ENCODE results near the gene PPP2R1B. TPM values are rescaled to one million over a fixed set of nuclear protein-coding genes. Genes with fewer than 3 reads are reported as not detected.

PPP2R1B gene
- total RNA-seq, 1 donor from 2014 or later, result 6.5 TPM

GRCh38 chr11:111762526-111762925 is 3.7 kb downstream of the PPP2R1B start:
- peaks cover 73% of the 10 kb centered on the region for H3K36me3 ChIP-seq
- no peak overlapping the region for H3K4me3 ChIP-seq
- no peak for DNase-seq
- intact Hi-C loops (cut with micrococcal nuclease), result no loop called here
- H3K9me3 ChIP-seq (replicated peaks), result no peaks in the 10 kb centered on the region
- no peaks in the 10 kb centered on the region for H3K27me3 ChIP-seq (ENCODE audit: low read depth)
- no peak overlapping the region for H3K27ac ChIP-seq (replicated peaks)
- peaks cover 77% of the 10 kb centered on the region for H3K4me1 ChIP-seq
- no peak for TF ChIP-seq CTCF (IDR thresholded peaks at IDR 0.05; ENCODE audit: borderline replicate concordance)

GRCh38 chr11:111761036-111761435 is 5.2 kb downstream of the PPP2R1B start:
- intact Hi-C loops (cut with micrococcal nuclease), result no loop called here
- peaks cover 69% of the 10 kb centered on the region for H3K4me1 ChIP-seq
- no peak for TF ChIP-seq CTCF (IDR thresholded peaks at IDR 0.05; ENCODE audit: borderline replicate concordance)

GRCh38 chr11:111759778-111760407 is 6.3 kb downstream of the PPP2R1B start:
- Histone ChIP-seq H3K36me3 (peaks cover 99% of the 10 kb centered on the region), H3K27ac (replicated peaks) (peak overlapping the region; percentile 69), H3K4me1 (peaks cover 57% of the 10 kb centered on the region), H3K9me3 (replicated peaks) (no peaks in the 10 kb centered on the region), H3K4me3 (no peak overlapping the region), H3K27me3 (ENCODE audit: low read depth) (no peaks in the 10 kb centered on the region)
- TF ChIP-seq CTCF (IDR thresholded peaks at IDR 0.05; ENCODE audit: borderline replicate concordance), result no peak
- DNase-seq, result no peak
- intact Hi-C loops (cut with micrococcal nuclease), result no loop called here

More at GRCh38 chr11:111761036-111761435, 5.2 kb downstream of the PPP2R1B start:
- Histone ChIP-seq H3K9me3 (replicated peaks) (no peaks in the 10 kb centered on the region), H3K4me3 (no peak overlapping the region), H3K27ac (replicated peaks) (peak overlapping the region; percentile 69), H3K27me3 (ENCODE audit: low read depth) (no peaks in the 10 kb centered on the region), H3K36me3 (peaks cover 88% of the 10 kb centered on the region)
- no peak for DNase-seq

- H3K27ac ChIP-seq (replicated peaks), result peak overlapping the region; percentile 69
- intact Hi-C loops (cut with micrococcal nuclease), result no loop called here
Measured at GRCh38 chr11:111759376-111759775, 6.8 kb downstream of the PPP2R1B start.

GRCh38 chr11:111756097-111756496 is 10.1 kb downstream of the PPP2R1B start:
- TF ChIP-seq CTCF (IDR thresholded peaks at IDR 0.05; ENCODE audit: borderline replicate concordance), result no peak
- no peaks in the 10 kb centered on the region for H3K27me3 ChIP-seq (ENCODE audit: low read depth)
- H3K36me3 ChIP-seq, result peaks cover 100% of the 10 kb centered on the region

More at GRCh38 chr11:111759376-111759775, 6.8 kb downstream of the PPP2R1B start:
- peaks cover 52% of the 10 kb centered on the region for H3K4me1 ChIP-seq
- peaks cover 99% of the 10 kb centered on the region for H3K36me3 ChIP-seq
- H3K27me3 ChIP-seq (ENCODE audit: low read depth), result no peaks in the 10 kb centered on the region
- no peaks in the 10 kb centered on the region for H3K9me3 ChIP-seq (replicated peaks)
- H3K4me3 ChIP-seq, result no peak overlapping the region
- DNase-seq, result no peak
- no peak for TF ChIP-seq CTCF (IDR thresholded peaks at IDR 0.05; ENCODE audit: borderline replicate concordance)

More at GRCh38 chr11:111756097-111756496, 10.1 kb downstream of the PPP2R1B start:
- Histone ChIP-seq H3K4me1 (peaks cover 30% of the 10 kb centered on the region), H3K9me3 (replicated peaks) (no peaks in the 10 kb centered on the region), H3K27ac (replicated peaks) (no peak overlapping the region), H3K4me3 (no peak overlapping the region)
- intact Hi-C loops (cut with micrococcal nuclease), result no loop called here
- no peak for DNase-seq
